ENCODE results near the gene CCDC88B.

Gene CCDC88B

GRCh38 chr11:64360448-64360921, 20.5 kb downstream of the CCDC88B start:
- no peak for TF ChIP-seq CTCF (conservative IDR thresholded peaks at IDR 0.05; ENCODE audit: low read depth, low read length)
- H3K4me3 ChIP-seq (ENCODE audit: low read length) = peak overlapping the region; percentile 73
- no peak for DNase-seq (ENCODE audit: low read depth)

DNA sequence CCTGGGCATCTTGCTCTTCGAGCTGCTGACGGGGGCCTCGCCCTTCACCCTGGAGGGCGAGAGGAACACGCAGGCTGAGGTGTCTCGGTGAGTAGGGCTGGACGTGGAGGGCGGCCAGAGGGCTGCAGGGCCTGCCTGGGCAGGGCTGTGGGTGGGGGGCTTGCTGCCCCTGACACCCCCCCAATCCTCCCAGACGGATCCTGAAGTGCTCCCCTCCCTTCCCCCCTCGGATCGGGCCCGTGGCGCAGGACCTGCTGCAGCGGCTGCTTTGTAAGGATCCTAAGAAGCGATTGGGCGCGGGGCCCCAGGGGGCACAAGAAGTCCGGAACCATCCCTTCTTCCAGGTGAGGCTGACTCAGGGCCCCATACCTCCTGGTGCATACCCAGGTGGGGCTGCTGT, 21.7 kb downstream of the CCDC88B start:
- no peak for TF ChIP-seq CTCF (conservative IDR thresholded peaks at IDR 0.05; ENCODE audit: low read depth, low read length)
- no peak overlapping the region for H3K4me3 ChIP-seq (ENCODE audit: low read length)
- no peak for DNase-seq (ENCODE audit: low read depth)

GRCh38 chr11:64362339-64362738, 22.3 kb downstream of the CCDC88B start:
- no peak for TF ChIP-seq CTCF (conservative IDR thresholded peaks at IDR 0.05; ENCODE audit: low read depth, low read length)
- no peak overlapping the region for H3K4me3 ChIP-seq (ENCODE audit: low read length)
- no peak for DNase-seq (ENCODE audit: low read depth)

DNA sequence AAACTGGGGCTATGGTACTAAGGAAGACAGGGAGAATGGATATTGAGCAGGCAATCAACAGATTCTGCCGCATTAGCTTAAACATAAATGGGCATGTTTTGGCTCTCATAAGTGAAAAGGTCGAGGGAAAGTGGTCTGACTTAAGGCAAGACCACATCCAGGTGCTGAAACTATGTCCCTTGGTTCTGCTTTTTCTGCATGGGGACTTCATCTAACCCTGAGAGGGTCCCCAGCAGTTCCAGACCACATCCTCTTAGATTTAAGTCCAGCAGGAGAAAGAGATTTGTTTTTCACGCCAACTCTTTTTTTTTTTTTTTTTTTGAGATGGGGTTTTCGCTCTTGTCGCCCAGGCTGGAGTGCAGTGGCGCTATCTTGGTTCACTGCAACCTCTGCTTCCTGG, 24.4 kb downstream of the CCDC88B start:
- TF ChIP-seq CTCF (conservative IDR thresholded peaks at IDR 0.05; ENCODE audit: low read depth, low read length) = no peak
- no peak for DNase-seq (ENCODE audit: low read depth)
- H3K4me3 ChIP-seq (ENCODE audit: low read length) = no peak overlapping the region

GRCh38 chr11:64364911-64365310, 24.9 kb downstream of the CCDC88B start:
- no peak for TF ChIP-seq CTCF (conservative IDR thresholded peaks at IDR 0.05; ENCODE audit: low read depth, low read length)
- no peak for DNase-seq (ENCODE audit: low read depth)
- no peak overlapping the region for H3K4me3 ChIP-seq (ENCODE audit: low read length)

DNA sequence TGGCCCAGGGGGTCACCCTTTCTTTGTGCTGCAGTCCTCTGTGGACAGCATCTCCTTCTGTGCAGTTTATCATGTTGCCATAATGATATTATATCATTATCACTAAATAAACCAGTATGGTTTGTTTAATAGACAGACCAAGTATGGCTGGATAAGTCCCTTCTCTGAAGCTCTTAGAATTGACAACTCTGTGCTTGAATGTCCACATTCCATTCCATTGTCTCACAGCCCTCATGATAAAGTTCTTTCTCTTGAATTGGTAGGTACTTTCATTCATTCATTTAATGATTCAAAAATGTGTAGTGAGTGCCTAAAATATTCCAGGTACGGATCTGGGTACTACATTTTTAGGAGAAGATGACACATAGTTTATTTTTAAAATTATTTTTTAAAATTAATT, 26.7 kb downstream of the CCDC88B start:
- no peak for DNase-seq (ENCODE audit: low read depth)
- no peak overlapping the region for H3K4me3 ChIP-seq (ENCODE audit: low read length)
- TF ChIP-seq CTCF (conservative IDR thresholded peaks at IDR 0.05; ENCODE audit: low read depth, low read length) = no peak

DNA sequence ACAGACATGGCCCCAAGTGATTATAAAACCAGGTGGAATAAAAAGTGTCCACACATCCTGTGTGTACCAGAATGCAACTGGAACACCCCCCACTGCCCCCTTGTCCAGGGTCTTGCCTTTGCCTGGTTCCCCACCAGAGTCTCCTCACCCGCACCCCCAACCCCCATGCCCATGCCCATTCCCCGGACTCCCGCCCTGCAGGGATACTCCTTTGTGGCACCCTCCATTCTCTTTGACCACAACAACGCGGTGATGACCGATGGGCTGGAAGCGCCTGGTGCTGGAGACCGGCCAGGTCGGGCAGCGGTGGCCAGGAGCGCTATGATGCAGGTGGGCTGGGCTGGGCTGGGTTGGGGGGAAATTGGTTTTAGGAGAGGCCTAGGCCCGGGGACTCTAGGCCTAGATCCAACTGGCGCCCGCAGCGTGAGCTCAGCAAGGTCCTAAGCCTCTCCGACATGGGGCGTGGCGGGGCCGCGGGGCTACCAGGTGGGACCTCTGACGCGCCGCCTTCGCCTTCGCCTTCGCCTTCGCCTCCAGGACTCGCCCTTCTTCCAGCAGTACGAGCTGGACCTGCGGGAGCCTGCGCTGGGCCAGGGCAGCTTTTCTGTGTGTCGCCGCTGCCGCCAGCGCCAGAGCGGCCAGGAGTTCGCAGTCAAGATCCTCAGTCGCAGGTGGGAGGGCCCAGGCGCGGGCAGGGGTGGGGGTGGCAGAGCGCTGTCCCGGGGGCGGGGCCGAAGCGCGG, 28.1 kb downstream of the CCDC88B start:
- no peak overlapping the region for H3K4me3 ChIP-seq (ENCODE audit: low read length)
- TF ChIP-seq CTCF (conservative IDR thresholded peaks at IDR 0.05; ENCODE audit: low read depth, low read length) = no peak
- DNase-seq (ENCODE audit: low read depth) = no peak

Data from retinal pigment epithelial cell (primary cell).